NCI-H1048 (cell line): ENCODE results near the gene SLC44A3.

Source experiments
- DNase-seq: peaks from one replicate; lab custom pipeline; 2025; lab: John Stamatoyannopoulos, UW

Gene SLC44A3, protein sequence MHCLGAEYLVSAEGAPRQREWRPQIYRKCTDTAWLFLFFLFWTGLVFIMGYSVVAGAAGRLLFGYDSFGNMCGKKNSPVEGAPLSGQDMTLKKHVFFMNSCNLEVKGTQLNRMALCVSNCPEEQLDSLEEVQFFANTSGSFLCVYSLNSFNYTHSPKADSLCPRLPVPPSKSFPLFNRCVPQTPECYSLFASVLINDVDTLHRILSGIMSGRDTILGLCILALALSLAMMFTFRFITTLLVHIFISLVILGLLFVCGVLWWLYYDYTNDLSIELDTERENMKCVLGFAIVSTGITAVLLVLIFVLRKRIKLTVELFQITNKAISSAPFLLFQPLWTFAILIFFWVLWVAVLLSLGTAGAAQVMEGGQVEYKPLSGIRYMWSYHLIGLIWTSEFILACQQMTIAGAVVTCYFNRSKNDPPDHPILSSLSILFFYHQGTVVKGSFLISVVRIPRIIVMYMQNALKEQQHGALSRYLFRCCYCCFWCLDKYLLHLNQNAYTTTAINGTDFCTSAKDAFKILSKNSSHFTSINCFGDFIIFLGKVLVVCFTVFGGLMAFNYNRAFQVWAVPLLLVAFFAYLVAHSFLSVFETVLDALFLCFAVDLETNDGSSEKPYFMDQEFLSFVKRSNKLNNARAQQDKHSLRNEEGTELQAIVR

DNA sequence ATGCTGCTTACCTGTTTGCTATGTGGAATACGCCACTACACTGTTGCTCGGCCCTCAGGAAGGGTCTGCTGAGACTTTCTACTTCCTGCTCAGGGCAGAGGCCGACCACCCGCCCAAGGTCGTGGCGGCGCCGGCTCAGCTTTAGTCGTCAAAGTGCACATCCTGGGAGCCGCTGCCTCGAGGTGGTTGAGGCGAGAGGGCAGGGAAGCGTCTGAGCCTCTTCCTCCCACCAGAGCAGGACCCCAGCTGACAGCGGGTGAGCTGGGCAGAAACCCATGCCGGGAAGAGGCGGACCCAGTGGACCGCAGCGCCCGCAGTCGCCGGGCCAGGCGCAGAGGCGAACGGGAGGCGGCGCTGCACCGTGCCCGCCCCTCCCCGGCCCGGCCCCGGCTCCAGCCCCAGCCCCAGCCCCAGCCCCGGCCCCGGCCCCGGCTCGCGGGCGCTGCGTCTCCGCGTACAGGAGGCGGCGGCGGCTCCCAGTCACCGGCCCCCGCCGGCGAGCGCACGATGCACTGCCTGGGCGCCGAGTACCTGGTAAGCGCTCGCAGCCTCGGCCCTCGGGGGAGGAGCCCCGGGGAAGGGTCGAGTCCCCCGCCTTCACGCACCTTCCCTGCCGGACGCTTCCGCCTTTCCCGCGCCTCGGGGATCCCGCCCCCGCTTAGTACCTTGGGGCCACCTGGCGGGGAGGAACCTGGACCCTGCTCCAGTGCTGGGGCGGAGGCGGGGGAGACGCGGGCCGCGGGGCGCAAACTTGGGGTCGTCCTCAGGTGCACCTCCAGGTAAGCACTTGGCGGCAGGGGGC, at the start of gene SLC44A3:
SLC44A3 (plus strand) TSS at position 413 of the 802 bp plus-strand sequence; CDS start at position 508, 95 bp downstream.
- DNase-seq, result no peak

DNA sequence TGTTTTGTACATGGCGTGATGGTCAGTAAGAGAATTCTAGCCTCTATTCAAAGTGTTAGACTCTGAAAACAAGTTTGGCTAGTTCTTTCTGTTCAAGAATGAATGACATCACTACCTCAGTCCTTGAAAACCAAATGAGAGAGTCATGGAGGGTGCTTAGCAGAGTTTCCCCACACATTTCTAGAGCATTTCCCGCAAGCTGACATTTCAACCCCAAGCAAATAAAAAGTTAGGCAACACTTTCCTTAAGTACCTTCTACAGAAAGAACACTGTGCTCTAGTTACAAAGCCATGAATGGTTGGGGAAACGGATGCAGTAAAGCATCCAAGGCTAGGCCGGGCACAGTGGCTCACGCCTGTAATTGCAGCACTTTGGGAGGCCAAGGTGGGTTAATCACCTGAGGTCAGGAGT, 47.9 kb upstream of the SLC44A3 start:
- no peak for DNase-seq

DNA sequence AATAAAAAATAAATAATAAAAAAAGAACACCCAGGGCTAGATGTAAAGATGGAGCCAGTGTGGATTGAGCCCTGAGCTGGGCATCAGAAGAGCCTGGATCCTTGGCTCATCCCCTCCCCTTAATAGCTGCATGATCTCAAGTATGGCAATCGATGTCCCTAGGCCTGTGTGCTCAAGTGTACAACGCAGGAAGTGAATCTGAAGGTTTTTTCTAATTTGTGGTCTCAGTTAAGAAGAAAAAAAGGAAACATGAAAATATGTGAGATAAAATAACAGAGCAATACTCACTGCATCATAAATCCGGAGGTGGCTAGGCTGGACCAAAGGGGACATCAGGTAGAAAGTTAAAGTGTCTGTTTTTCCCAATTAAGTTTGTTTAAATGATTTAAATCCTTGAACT, 47.3 kb upstream of the SLC44A3 start:
- no peak for DNase-seq

DNA sequence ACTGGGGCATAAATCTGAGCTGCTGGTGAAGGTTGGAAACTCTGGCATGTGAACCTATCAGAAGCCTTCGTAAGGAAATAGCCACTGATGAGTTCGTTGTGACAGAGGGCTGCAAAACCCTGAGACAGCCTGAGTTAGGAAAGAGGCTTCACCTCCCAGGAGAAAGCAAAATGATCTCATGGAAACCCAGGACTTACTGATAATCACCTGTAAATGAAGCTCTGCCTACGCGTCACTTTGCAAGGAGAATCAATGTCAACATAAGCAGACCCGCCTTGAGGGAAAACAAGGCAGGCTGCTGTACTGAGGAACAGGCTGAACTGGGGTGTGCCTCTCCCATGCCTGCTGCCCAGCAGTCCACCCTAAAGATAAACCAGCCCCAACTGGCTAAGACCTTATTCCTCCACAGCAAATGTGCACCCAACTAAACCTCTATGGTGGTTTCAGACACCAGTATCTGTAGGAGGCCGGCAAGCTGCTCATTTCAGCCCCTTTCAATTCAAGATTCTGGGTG, 46.8 kb upstream of the SLC44A3 start:
- no peak for DNase-seq

DNA sequence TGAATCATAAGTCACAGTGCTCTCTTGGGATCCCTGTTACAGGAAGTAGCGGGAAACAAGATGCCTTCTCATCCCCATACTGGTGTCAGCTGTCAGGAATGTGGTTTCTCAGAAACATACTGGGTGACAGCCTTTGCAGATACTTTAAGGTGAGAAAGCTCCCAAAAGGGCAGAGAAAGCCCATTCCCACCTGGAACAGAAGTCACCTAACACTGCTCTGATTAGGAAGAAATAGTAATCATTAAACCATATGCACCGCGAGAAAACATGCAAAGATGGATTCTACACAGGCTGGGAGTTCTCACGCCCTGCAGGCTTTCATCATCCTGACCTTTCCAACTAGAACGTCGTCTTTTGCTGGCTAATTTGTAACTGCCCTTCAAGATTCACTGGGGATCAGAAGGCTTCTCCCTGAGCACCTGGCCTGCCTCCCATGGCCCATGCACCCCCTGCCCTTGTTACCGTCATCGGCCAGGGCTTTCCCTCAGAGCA, 46.2 kb upstream of the SLC44A3 start:
- DNase-seq, result no peak

DNA sequence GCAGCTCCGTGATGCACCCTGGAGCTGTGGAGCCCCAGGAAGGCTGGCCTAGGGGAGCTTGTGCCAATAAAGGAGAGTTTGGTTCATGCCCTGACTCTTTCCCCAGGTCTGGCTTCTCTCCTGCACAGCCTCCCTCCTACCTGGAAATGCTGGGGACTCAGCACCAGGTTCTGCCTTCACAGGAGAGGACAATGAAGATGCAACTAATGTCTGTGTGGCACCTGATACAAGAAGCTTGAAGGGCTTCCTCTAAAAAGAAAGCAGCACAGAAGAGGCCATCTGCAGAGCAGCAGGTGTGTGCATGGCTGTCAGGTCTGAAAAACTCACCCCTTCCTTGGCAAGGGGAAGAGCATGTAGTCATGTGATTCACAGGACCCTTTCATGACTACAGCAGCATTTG, 43.7 kb upstream of the SLC44A3 start:
- DNase-seq, result no peak

DNA sequence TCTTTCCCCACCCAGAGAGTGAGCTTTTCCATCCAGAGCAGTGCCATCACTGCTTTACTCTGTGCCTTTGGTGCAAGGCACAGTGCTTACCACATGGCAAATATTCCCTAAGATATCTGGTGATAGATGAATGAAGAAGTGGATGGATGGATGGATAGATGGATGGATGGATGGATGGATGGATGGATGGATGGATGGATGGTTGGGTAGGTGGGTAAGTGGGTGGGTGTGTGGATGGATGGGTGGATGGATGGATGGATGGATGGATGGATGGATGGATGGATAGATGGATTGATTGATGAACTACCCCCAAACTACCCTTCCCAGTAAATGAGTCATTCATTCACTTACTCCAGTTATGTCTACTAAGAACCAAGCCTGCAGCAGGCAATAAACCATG, 42.9 kb upstream of the SLC44A3 start:
- DNase-seq, result no peak

DNA sequence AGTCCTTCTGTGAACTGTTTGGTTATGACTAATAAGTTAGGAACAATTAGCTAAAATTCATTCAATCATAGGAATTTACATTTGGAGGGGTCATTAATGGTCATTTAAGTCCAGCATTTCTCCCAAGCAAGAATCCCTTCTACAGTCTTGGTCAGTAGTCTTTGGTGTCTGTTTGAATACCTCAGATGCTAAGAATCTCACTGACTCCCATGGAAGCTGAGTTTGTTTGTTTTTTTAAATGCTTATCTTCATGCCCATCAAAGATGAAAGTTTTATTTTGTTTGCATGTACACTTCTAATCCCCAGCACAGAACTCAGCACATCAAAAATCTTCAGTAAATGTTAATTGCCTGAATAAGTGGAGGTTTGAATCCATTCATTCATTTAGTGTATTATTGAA, 41.3 kb upstream of the SLC44A3 start:
- DNase-seq, result no peak

DNA sequence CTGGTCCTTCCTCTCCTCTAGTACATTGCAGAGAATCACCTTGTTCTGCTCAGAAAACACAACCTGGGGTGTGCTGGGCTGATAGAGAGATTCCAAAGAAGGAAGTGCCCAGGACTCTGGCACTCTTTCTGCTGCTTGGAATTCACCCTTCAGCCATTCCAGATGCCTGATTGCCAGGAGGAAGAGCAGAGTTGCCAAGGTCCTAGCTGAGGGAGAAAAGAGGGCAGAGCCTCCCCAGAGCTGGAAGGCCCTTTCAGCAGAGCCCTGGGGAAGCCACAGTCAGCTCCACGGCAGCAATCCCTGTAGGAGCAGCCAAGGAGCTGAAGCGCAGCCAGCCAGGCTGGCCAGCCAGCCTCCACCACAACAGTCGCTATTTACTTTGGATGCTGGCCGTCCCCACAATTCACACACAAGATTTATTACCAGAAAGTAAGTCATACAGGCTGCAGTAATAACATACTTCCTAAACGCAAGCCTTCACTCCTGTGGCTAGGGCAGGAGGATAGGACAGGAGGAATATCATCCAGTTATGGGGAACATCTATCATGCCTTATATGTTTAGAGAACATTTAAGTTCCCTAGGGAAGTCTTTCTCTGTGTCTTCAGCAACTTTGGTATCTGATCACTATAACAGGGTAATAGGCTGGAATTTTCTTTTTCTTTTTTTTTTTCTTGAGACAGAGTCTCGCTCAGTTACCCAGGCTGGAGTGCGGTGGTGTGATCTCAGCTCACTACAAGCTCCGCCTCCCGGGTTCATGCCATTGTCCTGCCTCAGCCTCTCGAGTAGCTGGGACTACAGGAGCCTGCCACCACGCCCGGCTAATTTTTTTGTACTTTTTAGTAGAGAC, 36.6 kb upstream of the SLC44A3 start:
- no peak for DNase-seq

DNA sequence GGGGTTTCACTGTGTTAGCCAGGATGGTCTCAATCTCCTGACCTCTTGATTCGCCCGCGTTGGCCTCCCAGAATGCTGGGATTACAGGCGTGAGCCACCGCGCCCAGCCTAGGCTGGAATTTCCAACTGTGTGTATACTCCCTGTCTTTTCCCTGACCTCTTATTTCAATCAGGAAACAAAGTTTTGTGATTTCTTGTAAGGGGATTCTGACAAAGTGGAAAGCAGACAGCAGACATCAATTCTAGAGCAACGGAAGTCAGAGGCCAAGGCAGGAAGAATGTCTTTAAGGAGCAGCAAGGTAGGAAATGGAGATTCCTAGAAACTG, 36.0 kb upstream of the SLC44A3 start:
- no peak for DNase-seq

DNA sequence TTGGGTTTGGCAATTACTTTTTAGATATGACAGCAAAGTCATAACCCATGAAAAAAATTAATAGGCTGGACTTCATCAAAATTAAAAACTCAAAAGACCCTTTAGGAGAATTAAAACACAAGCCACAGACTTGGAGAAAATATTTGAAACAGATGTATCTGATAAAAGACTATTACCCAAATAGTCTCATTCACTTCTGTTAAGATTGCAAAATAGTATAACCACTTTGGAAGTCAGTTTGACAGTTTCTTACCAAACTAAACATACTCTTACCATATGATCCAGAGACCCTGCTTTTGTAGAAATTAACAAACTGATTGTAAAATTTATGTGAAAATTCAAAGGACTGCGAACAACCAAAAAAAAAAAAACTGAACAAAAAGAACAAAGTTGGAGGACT, 32.5 kb upstream of the SLC44A3 start:
- no peak for DNase-seq

DNA sequence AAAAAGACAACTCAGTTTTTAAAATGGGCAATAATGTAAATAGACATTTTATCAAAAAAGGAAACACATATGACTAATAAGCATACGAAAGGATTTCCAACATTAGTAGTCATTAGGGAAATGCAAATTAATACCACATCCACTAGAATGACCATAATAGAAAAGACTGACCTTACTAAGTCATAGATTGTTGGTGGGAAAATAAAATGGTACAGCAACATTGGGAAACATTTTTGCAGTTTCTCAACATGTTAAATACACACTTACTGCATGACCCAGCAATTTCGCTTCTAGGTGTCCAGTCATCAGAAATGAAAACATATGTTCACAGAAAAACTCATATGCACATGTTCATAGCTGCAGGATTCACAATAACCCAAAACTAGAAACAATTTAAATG, 29.9 kb upstream of the SLC44A3 start:
- no peak for DNase-seq

DNA sequence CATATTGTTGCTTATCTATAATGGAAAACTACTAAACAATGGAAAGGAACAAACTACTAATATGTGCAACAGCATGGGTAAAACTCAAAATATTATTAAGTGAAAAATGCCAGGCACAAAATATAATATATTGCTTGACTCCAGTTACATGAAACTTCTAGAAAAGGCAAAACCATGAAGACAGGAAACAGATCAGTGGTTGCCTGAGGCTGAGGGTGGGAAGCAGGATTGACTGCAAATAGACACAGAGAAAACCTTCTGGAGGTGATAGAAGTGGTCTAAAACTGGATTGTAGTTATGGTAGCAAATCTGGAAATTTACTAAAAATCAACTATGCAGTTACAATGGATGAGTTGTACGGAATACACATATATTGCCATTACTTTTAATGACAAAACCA, 29.5 kb upstream of the SLC44A3 start:
- DNase-seq, result no peak

DNA sequence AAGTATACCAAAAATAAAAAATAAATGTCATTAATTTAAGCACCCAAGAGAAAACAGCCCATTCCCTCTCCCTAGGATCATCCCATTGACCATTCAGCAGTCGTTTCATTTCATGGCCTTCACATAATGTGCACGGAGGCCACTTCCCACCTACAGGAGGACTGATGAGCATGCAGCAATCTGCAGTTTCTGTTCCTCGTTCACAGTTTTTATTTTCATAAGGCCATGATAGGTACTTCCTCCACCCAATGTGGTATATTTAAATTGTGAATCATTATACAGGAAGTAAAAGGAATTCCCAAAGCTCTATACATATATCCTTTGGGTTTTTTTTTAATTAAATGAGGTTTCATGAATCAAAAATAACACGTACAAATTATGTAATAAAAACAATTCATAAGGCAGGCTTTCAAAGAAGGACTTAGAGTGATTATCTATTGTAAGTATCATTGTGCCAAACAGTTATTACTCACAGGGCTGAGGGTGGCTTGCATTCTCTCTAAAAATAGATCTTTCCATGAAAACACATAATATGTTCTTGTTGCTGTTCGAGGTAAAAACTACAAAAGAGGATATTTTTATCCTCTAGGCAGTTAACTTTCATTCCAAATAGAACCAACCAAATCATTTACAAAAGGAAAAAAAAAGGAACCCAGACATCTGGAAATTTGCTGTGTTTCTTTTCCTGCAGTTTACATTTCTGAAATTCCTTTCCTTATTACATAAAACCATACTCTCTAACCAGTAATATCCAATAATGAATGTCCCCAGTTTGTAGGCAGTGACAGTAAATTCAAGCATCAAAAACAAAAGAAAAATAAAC, 27.5 kb upstream of the SLC44A3 start:
- DNase-seq, result no peak

DNA sequence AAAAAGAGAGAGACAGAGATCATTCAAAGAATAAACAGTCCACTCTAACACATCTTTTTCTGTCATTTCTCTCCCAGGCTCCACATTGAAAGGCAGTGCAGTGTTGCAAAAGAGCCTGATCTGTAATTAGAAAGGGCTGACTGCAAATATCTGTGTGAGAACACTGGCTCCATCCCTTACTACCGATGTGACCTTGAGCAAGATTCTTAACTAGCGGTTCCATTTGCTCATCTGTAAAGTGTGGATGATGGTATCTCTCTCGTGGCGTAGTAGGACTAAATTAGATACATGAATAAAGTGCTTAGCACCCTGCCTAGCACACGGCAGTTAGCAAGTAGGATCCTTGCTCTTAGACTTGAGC, 26.9 kb upstream of the SLC44A3 start:
- no peak for DNase-seq

DNA sequence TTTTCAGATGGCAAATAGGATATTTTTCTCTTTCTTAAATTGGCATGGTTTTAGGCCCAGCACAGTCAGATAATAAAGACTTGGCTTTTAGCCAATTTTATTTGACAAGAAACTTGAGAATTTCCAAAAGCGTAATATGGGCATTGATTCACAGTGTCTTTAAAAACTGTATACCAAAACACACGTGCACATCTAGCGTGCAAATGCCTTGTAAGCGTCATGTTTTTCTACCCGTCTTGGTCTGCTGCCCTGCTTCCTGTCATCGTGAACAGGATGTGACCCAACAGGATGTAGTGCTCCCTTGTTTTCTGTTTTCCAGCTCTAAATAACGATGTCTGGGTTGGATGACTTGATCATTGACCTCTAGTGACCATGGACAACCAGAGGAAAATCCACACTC, 24.7 kb upstream of the SLC44A3 start:
- no peak for DNase-seq

DNA sequence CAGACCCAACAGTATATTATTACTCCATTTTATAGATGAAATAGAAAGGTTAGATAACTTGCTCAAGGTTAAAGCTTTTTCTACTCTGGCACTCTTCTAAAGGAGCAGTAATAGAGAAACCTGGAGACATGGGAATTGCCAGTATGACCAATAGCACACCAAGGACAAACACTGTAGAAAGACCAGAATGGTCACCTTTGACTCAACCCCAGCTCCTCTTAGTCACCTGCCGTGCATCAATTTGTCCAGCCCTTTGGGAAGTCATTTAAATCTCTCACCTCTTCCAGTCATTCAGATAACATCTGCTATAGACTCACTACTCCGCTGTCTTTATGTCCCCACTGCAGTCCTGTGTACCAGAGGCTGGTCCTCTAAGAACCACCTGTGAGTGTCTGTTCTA, 23.9 kb upstream of the SLC44A3 start:
- no peak for DNase-seq

DNA sequence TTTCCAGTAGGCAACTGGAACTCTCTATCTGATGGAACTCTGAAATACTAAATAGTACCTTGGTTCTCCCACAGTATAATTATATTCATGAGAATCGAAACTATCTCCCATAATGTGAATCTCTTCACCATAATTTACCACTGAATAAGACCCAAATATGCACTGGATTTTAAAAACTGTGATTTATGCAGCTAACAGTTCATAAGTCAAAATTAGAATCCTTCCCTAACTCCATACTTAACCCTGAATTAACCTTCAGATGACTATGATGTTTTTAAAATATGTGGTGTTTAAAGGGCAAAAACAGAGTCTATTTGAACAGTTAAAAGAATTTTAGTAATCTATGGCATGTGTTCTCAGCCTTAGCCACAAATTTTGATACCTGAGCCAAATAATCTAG, 22.9 kb upstream of the SLC44A3 start:
- DNase-seq, result no peak

DNA sequence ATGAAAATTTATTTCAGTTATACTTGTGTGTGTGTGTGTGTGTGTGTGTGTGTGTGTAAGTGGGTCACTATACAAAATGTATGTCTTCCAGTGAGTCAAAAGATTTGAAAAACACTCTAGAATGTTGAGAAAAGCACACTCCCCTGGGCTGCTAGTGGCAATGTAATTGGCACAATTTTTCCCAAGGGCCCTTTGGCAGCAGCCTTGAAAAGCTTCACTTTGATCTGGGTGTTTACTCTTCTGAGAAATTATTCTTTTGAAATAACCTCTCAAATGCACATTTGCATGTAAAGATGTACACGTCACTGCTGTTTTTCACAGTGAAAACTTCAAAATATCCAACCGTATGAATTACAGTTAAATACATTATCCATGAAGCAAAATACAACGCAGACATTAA, 22.1 kb upstream of the SLC44A3 start:
- DNase-seq, result no peak

DNA sequence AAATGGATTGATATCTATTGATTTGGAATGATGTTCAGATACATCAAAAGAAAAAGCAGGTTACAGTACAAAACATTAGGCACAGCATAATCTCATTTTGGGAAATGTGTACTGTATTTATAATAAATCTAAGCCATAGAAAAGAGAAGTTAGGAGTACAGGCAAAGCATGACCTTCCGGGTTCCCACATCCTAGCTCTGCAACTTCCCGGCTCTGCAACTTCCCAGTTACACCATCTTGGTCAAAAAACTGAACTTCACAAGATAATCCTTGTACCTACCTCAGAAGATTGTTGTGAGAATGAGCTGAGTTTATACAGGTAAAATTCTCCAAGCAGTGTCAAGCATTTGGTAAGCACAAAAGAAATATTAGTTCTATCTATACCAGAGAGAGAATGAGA, 21.7 kb upstream of the SLC44A3 start:
- DNase-seq, result no peak

DNA sequence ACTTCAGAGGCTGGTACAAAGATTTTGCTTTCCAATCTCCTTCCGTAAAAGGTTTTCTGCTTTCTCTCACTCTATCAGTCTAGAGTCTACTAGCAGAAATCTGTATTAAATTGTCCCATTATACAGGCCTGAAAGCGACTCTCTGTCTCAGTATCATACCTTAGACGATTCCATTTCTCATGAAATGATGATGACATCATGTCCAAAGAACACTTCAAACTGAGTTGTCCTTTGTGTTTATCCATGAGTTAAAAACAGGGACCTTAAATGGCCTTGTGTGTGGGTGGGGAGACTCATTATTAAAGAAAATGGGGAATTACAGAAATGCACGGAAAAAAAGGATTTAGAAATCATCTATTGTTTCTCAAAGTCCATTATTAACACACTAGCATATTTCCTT, 21.0 kb upstream of the SLC44A3 start:
- no peak for DNase-seq
